PC-3 (cell line): ENCODE data around the gene GRK1. TPM values are rescaled to one million over a fixed set of nuclear protein-coding genes. Genes with fewer than 3 reads are reported as not detected.

ENCODE experiments used
- ATAC-seq: fragments of 200-7000 bp; cut with Tn5 transposase; 2 replicates; pipeline ENCODE4 v1.9.1; 2020; ENCODE audit warnings: mild to moderate bottlenecking, moderate library complexity
- BruUV-seq: library from RNA; stranded (reverse); fragments of 400-500 nt; replicated peaks from 2 replicates; lab custom pipeline; 2021; lab: Mats Ljungman, UMichigan
- CTCF ChIA-PET: fragments of 300-600 bp; sonication (Branson Sonifier 250); formaldehyde crosslinking; loops from one replicate; lab custom pipeline; 2022; ENCODE audit warnings: antibody characterized with exemption; lab: Charles Lee
- POLR2A ChIA-PET: fragments of 300-600 bp; sonication (Branson Sonifier 250); formaldehyde crosslinking; loops from one replicate; lab custom pipeline; 2022; ENCODE audit warnings: antibody characterized with exemption; ENCODE audit not compliant: unreplicated experiment; lab: Charles Lee
- DNase-seq: peaks from one replicate; pipeline ENCODE4 v3.0.0-alpha.2; 2015
- H2AFZ ChIP-seq: fragments of 300-600 bp; sonication (generic); 2 replicates; pipeline ENCODE4 v1.6.0; 2016; ENCODE audit warnings: antibody characterized with exemption, low read length
- H3F3A ChIP-seq: fragments of 300-600 bp; sonication (generic); one replicate; pipeline ENCODE4 v1.6.0; 2017; ENCODE audit warnings: antibody characterized with exemption, low read length, control low read depth, mild to moderate bottlenecking; ENCODE audit not compliant: unreplicated experiment
- H3K27ac ChIP-seq: fragments of 300-600 bp; sonication (generic); 2 replicates; pipeline ENCODE4 v1.5.1; 2016; ENCODE audit warnings: mild to moderate bottlenecking, low read length
- H3K27me3 ChIP-seq: fragments of 300-600 bp; sonication (generic); 2 replicates; pipeline ENCODE4 v1.6.1; 2016; ENCODE audit warnings: low read length, mixed read lengths
- H3K36me3 ChIP-seq: fragments of 300-600 bp; sonication (generic); 2 replicates; pipeline ENCODE4 v1.6.1; 2016; ENCODE audit warnings: low read depth, mixed run types, low read length, mixed read lengths
- H3K4me1 ChIP-seq: fragments of 300-600 bp; sonication (generic); 2 replicates; pipeline ENCODE4 v1.5.1; 2016; ENCODE audit warnings: low read length; ENCODE audit not compliant: insufficient read depth
- H3K4me2 ChIP-seq: fragments of 300-600 bp; sonication (generic); 2 replicates; pipeline ENCODE4 v1.6.0; 2016; ENCODE audit warnings: low read length
- H3K4me3 ChIP-seq: fragments of 300-600 bp; sonication (generic); 2 replicates; pipeline ENCODE4 v1.5.1; 2016; ENCODE audit warnings: mild to moderate bottlenecking, low read length, mixed read lengths
- H3K79me2 ChIP-seq: fragments of 300-600 bp; sonication (generic); 2 replicates; pipeline ENCODE4 v1.6.1; 2017; ENCODE audit warnings: low read length, mixed read lengths
- H3K9ac ChIP-seq: fragments of 300-600 bp; sonication (generic); 2 replicates; pipeline ENCODE4 v1.6.0; 2016; ENCODE audit warnings: mild to moderate bottlenecking, low read length
- H3K9me2 ChIP-seq: fragments of 300-600 bp; sonication (generic); replicated peaks from 2 replicates; pipeline ENCODE4 v1.6.1; 2016; ENCODE audit warnings: mixed run types, low read length, mixed read lengths
- H3K9me3 ChIP-seq: fragments of 300-600 bp; sonication (generic); 2 replicates; pipeline ENCODE4 v1.6.1; 2016; ENCODE audit warnings: low read length, mixed read lengths
- H4K20me1 ChIP-seq: fragments of 300-600 bp; sonication (generic); 2 replicates; pipeline ENCODE4 v1.6.1; 2016; ENCODE audit warnings: low read length, mixed read lengths
- CTCF ChIP-seq: fragments of 300-600 bp; sonication (generic); conservative IDR thresholded peaks from 2 replicates; pipeline ENCODE4 v1.5.1; 2017; ENCODE audit warnings: antibody characterized with exemption, low read depth, mild to moderate bottlenecking, low read length
- EZH2 ChIP-seq: fragments of 300-600 bp; sonication (generic); IDR thresholded peaks from one replicate; pipeline ENCODE4 v1.6.1; 2017; ENCODE audit warnings: antibody characterized with exemption, mild to moderate bottlenecking, low read length; ENCODE audit not compliant: unreplicated experiment
- EZH2phosphoT487 ChIP-seq: fragments of 300-600 bp; sonication (generic); IDR thresholded peaks from 2 replicates; pipeline ENCODE4 v1.6.1; 2018; ENCODE audit warnings: mild to moderate bottlenecking, antibody characterized with exemption, low read length, borderline replicate concordance
- intact Hi-C: fragments of 100-400 bp; cut with micrococcal nuclease; formaldehyde crosslinking; loops from 2 replicates; pipeline ENCODE4 v1.9.0; 2023
- total RNA-seq: library from RNA; depleted of rRNA; stranded (reverse); fragments of >200 nt; gene quantifications from 2 replicates; pipeline ENCODE4 v1.2.3, GENCODE V29; 2014

GRK1 gene
- total RNA-seq, 1 experiment from 2014 or later = not detected

- H3F3A ChIP-seq = no peaks in the 10 kb centered on the region
- H3K4me1 ChIP-seq = 0 out of 2 replicates have a peak, but pooled peaks cover 7% of the 10 kb centered on the region
- H3K9me2 ChIP-seq = no peaks in the 10 kb centered on the region
- no peaks in the 10 kb centered on the region for H4K20me1 ChIP-seq
- H2AFZ ChIP-seq = no peak overlapping the region
- H3K9ac ChIP-seq = no peak overlapping the region
- no peaks in the 10 kb centered on the region for H3K36me3 ChIP-seq
- TF ChIP-seq EZH2phosphoT487 = no peak
- TF ChIP-seq CTCF = no peak
- TF ChIP-seq EZH2 = no peak
- ATAC-seq = no peak
- ChIA-PET CTCF (no interaction called here), POLR2A (interaction anchor here (0.6 kb wide), 1 partner anchor 66 kb away, joined by 3 read pairs; no protein-coding TSS in a partner anchor)
- no peak overlapping the region for H3K4me2 ChIP-seq
- no peaks in the 10 kb centered on the region for H3K9me3 ChIP-seq
- no TSS peak for BruUV-seq
- no peak overlapping the region for H3K27ac ChIP-seq
- no peak overlapping the region for H3K4me3 ChIP-seq
- no peaks in the 10 kb centered on the region for H3K27me3 ChIP-seq
- DNase-seq = no peak
- intact Hi-C loops = no loop called here
- no peaks in the 10 kb centered on the region for H3K79me2 ChIP-seq
Measured at GRCh38 chr13:113656003-113656588, 10.9 kb upstream of the GRK1 start.

- Histone ChIP-seq H3K27ac (no peak overlapping the region), H3K9ac (no peak overlapping the region), H4K20me1 (no peaks in the 10 kb centered on the region), H3K4me1 (0 out of 2 replicates have a peak, but pooled peaks cover 7% of the 10 kb centered on the region), H3K4me3 (no peak overlapping the region), H3K27me3 (no peaks in the 10 kb centered on the region), H2AFZ (no peak overlapping the region), H3F3A (no peaks in the 10 kb centered on the region), H3K4me2 (no peak overlapping the region), H3K79me2 (no peaks in the 10 kb centered on the region), H3K9me2 (no peaks in the 10 kb centered on the region), H3K9me3 (no peaks in the 10 kb centered on the region), H3K36me3 (no peaks in the 10 kb centered on the region)
- DNase-seq (no peak), ATAC-seq (no peak)
- intact Hi-C loops = no loop called here
- BruUV-seq = no TSS peak
- CTCF ChIA-PET = no interaction called here
- POLR2A ChIA-PET = no interaction called here
- no peak for TF ChIP-seq EZH2phosphoT487
- no peak for TF ChIP-seq EZH2
- no peak for TF ChIP-seq CTCF
Measured at GRCh38 chr13:113656831-113657671, 10.0 kb upstream of the GRK1 start.
